DND-41 (cell line): ENCODE data around the gene PXN.

Experiments used
- EZH2 ChIP-seq: IDR thresholded peaks from 3 replicates; pipeline ENCODE4 v1.6.1; 2012; ENCODE audit warnings: borderline replicate concordance, low read depth, mild to moderate bottlenecking, moderate library complexity, low read length, inconsistent platforms; ENCODE audit not compliant: severe bottlenecking
- TF ChIP-seq, protein P1 (sequence below): IDR thresholded peaks from 2 replicates; pipeline ENCODE4 v1.5.1; 2012; ENCODE audit warnings: borderline replicate concordance, low read length, moderate library complexity, mild to moderate bottlenecking; ENCODE audit not compliant: poor library complexity, severe bottlenecking; ENCODE audit errors: extremely low read depth

DNA sequence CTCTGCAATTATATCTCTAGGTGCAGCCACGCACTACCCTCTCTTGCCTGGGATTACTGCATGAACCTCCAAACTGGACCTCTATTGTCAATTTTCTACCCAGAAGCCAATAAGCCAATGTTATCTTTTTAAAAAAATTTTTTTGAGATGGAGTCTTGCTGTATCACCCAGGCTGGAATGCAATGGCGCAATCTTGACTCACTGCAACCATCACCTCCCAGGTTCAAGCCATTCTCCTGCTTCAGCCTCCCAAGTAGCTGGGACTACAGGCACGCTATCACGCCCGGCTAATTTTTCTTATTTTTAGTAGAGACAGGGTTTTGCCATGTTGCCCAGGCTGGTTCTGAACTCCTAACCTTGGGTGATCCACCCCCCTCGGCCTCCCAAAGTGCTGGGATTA lies 11.2 kb upstream of the PXN start:
- TF ChIP-seq, protein P1, sequence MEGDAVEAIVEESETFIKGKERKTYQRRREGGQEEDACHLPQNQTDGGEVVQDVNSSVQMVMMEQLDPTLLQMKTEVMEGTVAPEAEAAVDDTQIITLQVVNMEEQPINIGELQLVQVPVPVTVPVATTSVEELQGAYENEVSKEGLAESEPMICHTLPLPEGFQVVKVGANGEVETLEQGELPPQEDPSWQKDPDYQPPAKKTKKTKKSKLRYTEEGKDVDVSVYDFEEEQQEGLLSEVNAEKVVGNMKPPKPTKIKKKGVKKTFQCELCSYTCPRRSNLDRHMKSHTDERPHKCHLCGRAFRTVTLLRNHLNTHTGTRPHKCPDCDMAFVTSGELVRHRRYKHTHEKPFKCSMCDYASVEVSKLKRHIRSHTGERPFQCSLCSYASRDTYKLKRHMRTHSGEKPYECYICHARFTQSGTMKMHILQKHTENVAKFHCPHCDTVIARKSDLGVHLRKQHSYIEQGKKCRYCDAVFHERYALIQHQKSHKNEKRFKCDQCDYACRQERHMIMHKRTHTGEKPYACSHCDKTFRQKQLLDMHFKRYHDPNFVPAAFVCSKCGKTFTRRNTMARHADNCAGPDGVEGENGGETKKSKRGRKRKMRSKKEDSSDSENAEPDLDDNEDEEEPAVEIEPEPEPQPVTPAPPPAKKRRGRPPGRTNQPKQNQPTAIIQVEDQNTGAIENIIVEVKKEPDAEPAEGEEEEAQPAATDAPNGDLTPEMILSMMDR: no peak
- no peak for TF ChIP-seq EZH2
